ENCODE measurements around the gene EPHB1.

DNA sequence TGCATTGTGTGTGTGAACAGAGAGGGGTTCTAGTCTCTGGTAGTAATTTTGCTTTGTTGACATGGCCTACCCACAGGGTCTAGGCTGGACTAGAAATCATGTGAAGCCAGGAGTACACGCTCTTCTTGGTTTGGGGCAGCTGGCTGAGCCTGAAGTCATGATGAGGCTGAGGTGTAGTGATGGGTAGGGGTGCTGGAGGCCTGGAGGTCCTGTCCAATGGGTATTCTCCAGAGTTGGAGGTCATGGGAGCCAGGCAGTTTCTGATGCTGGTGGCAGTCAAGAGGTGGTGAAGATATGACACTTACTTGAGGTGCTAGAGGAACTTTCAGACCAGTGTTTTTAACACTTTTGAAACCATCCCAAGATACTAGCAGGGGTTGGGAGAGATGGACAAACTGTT lies 18.5 kb upstream of the EPHB1 start:
- TF ChIP-seq, protein P1, sequence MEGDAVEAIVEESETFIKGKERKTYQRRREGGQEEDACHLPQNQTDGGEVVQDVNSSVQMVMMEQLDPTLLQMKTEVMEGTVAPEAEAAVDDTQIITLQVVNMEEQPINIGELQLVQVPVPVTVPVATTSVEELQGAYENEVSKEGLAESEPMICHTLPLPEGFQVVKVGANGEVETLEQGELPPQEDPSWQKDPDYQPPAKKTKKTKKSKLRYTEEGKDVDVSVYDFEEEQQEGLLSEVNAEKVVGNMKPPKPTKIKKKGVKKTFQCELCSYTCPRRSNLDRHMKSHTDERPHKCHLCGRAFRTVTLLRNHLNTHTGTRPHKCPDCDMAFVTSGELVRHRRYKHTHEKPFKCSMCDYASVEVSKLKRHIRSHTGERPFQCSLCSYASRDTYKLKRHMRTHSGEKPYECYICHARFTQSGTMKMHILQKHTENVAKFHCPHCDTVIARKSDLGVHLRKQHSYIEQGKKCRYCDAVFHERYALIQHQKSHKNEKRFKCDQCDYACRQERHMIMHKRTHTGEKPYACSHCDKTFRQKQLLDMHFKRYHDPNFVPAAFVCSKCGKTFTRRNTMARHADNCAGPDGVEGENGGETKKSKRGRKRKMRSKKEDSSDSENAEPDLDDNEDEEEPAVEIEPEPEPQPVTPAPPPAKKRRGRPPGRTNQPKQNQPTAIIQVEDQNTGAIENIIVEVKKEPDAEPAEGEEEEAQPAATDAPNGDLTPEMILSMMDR (IDR thresholded peaks at IDR 0.05; ENCODE audit: insufficient read depth, low read length) = no peak
- TF ChIP-seq POLR2AphosphoS5 (IDR thresholded peaks at IDR 0.05; ENCODE audit: low read depth) = no peak
